ENCODE results near the gene GTF3C5. TPM values are rescaled to one million over a fixed set of nuclear protein-coding genes. Genes with fewer than 3 reads are reported as not detected.

GTF3C5 gene
- total RNA-seq, 1 donor from 2014 or later = 77.9 TPM

DNA sequence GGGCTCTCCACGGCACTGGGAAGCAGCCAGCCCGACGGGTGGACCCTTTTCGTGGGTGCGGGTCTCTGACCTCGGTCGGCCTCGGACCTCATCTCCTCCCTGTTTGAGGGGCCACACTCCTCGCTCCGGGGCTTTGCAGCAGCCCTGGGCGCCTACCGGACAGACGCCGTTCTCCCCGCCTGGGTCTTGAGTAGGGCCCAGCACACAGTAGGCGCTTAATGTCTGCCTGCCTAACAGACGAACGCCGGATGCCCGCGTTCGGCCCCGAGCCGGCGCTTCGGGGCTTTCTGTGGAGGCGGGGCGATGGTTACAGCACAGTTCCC is 842 bp upstream of the GTF3C5 start:
- Mint-ChIP-seq H3K4me3 (peak overlapping the region; percentile 100), H3K27ac (no peak overlapping the region), H3K4me1 (peaks cover 25% of the 10 kb centered on the region), H3K36me3 (peaks cover 24% of the 10 kb centered on the region), H3K9me3 (no peaks in the 10 kb centered on the region), H3K27me3 (ENCODE audit: insufficient read depth, low read depth) (peaks cover 3% of the 10 kb centered on the region)
- H3K27ac ChIP-seq = no peak overlapping the region
- no peak for DNase-seq (ENCODE audit: low spot score)
- H4K20me1 ChIP-seq (ENCODE audit: low read depth) = peaks cover 37% of the 10 kb centered on the region
- peak overlapping the region; percentile 83 for H2AFZ ChIP-seq (replicated peaks)
- H3K36me3 ChIP-seq = no peaks in the 10 kb centered on the region
- peak overlapping the region; percentile 89 for H3K4me3 ChIP-seq
- H3K4me2 ChIP-seq = peak overlapping the region; percentile 87
- H3F3A ChIP-seq (ENCODE audit: low read depth) = no peaks in the 10 kb centered on the region
- TF ChIP-seq, protein P1, sequence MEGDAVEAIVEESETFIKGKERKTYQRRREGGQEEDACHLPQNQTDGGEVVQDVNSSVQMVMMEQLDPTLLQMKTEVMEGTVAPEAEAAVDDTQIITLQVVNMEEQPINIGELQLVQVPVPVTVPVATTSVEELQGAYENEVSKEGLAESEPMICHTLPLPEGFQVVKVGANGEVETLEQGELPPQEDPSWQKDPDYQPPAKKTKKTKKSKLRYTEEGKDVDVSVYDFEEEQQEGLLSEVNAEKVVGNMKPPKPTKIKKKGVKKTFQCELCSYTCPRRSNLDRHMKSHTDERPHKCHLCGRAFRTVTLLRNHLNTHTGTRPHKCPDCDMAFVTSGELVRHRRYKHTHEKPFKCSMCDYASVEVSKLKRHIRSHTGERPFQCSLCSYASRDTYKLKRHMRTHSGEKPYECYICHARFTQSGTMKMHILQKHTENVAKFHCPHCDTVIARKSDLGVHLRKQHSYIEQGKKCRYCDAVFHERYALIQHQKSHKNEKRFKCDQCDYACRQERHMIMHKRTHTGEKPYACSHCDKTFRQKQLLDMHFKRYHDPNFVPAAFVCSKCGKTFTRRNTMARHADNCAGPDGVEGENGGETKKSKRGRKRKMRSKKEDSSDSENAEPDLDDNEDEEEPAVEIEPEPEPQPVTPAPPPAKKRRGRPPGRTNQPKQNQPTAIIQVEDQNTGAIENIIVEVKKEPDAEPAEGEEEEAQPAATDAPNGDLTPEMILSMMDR (IDR thresholded peaks at IDR 0.05) = no peak
- TF ChIP-seq EZH2 (IDR thresholded peaks at IDR 0.05) (no peak), EZH2phosphoT487 (IDR thresholded peaks at IDR 0.05) (no peak)
- H3K79me2 ChIP-seq (ENCODE audit: low read depth) = peaks cover 47% of the 10 kb centered on the region
- peak overlapping the region; percentile 86 for H3K9ac ChIP-seq
- peaks cover 15% of the 10 kb centered on the region for H3K4me1 ChIP-seq
- no peaks in the 10 kb centered on the region for H3K27me3 ChIP-seq
- H3K9me3 ChIP-seq (ENCODE audit: low read depth) = no peaks in the 10 kb centered on the region

DNA sequence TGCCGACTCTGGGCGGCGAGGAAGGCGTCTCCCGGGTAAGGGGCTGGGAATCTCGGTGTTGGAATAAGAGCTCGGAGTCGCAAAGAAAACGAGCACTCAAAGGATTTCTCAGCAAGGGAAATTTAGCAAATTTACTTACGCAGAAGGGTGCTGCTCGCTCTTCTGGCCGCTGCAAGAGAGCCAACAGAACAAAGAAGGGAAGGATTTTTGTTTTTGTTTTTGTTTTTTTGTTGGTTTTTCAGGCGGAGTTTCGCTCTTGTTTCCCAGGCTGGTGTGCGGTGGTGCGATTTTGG is 279 bp downstream of the GTF3C5 start:
- peak overlapping the region; percentile 97 for H2AFZ ChIP-seq (replicated peaks)
- peaks cover 59% of the 10 kb centered on the region for H3K79me2 ChIP-seq (ENCODE audit: low read depth)
- H3K36me3 Mint-ChIP-seq = peaks cover 27% of the 10 kb centered on the region
- DNase-seq (ENCODE audit: low spot score) = no peak
- peak overlapping the region; percentile 100 for H3K27ac Mint-ChIP-seq
- H3K4me3 Mint-ChIP-seq = peak overlapping the region; percentile 100
- H3F3A ChIP-seq (ENCODE audit: low read depth) = no peaks in the 10 kb centered on the region
- H3K4me1 ChIP-seq = peaks cover 15% of the 10 kb centered on the region
- H3K9ac ChIP-seq = peak overlapping the region; percentile 93
- H3K27me3 Mint-ChIP-seq (ENCODE audit: insufficient read depth, low read depth) = peaks cover 3% of the 10 kb centered on the region
- peaks cover 48% of the 10 kb centered on the region for H4K20me1 ChIP-seq (ENCODE audit: low read depth)
- TF ChIP-seq EZH2phosphoT487 (IDR thresholded peaks at IDR 0.05) (no peak), EZH2 (IDR thresholded peaks at IDR 0.05) (no peak)
- TF ChIP-seq, protein P1 (IDR thresholded peaks at IDR 0.05) = no peak
- peak overlapping the region; percentile 87 for H3K4me2 ChIP-seq
- no peaks in the 10 kb centered on the region for H3K9me3 ChIP-seq (ENCODE audit: low read depth)
- H3K4me3 ChIP-seq = peak overlapping the region; percentile 89
- peaks cover 1% of the 10 kb centered on the region for H3K9me3 Mint-ChIP-seq
- H3K27ac ChIP-seq = no peak overlapping the region
- H3K27me3 ChIP-seq = no peaks in the 10 kb centered on the region
- peaks cover 25% of the 10 kb centered on the region for H3K4me1 Mint-ChIP-seq
- H3K36me3 ChIP-seq = no peaks in the 10 kb centered on the region

DNA sequence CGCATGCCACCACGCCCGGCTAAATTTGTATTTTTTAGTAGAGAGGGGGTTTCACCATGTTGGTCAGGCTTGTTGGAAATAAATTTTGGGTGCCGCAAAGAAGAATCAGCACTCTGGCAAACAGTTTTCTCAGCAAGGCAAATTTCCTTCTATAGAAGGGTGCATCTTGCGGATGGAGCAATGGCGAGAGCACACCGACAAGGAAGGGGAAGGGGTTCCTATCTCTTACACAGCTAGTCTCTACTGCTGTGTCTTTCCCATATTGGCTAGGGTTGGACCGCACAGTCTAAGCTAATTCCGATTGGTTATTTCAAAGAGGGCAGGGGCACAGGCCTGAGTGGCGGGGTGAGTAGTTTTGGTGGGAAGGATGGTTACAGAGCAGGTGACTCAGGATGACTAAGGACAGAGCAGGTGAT is 707 bp downstream of the GTF3C5 start:
- H3K9ac ChIP-seq = peak overlapping the region; percentile 93
- H3K27ac Mint-ChIP-seq = peak overlapping the region; percentile 100
- H3K4me2 ChIP-seq = peak overlapping the region; percentile 87
- peaks cover 31% of the 10 kb centered on the region for H3K36me3 Mint-ChIP-seq
- peaks cover 3% of the 10 kb centered on the region for H3K9me3 Mint-ChIP-seq
- peak overlapping the region; percentile 89 for H3K4me3 ChIP-seq
- H3K4me3 Mint-ChIP-seq = peak overlapping the region; percentile 100
- peaks cover 15% of the 10 kb centered on the region for H3K4me1 ChIP-seq
- no peak overlapping the region for H2AFZ ChIP-seq (replicated peaks)
- H3K27me3 ChIP-seq = no peaks in the 10 kb centered on the region
- H3F3A ChIP-seq (ENCODE audit: low read depth) = no peaks in the 10 kb centered on the region
- TF ChIP-seq, protein P1 (IDR thresholded peaks at IDR 0.05) = no peak
- TF ChIP-seq EZH2 (IDR thresholded peaks at IDR 0.05) (no peak), EZH2phosphoT487 (IDR thresholded peaks at IDR 0.05) (no peak)
- no peaks in the 10 kb centered on the region for H3K36me3 ChIP-seq
- H3K27me3 Mint-ChIP-seq (ENCODE audit: insufficient read depth, low read depth) = peaks cover 3% of the 10 kb centered on the region
- no peaks in the 10 kb centered on the region for H3K9me3 ChIP-seq (ENCODE audit: low read depth)
- DNase-seq (ENCODE audit: low spot score) = peak; percentile 25
- H3K79me2 ChIP-seq (ENCODE audit: low read depth) = peaks cover 63% of the 10 kb centered on the region
- peaks cover 25% of the 10 kb centered on the region for H3K4me1 Mint-ChIP-seq
- H3K27ac ChIP-seq = no peak overlapping the region
- H4K20me1 ChIP-seq (ENCODE audit: low read depth) = peaks cover 52% of the 10 kb centered on the region
